CD4-positive, alpha-beta T cell treated with Interleukin-10 for 1 hour (primary cell): ENCODE results near the gene TREH.
A peak's percentile ranks its signal among the peaks of the same experiment; 100 is the strongest.
"Not testable (repeated sequence)": the region's sequence is repeated elsewhere in the genome, so short reads cannot be mapped to it uniquely, and the experiment has no call there.

Experiments used
- DNase-seq: peaks from one replicate; pipeline ENCODE4 v3.0.0-alpha.2; 2020

TREH gene

DNA sequence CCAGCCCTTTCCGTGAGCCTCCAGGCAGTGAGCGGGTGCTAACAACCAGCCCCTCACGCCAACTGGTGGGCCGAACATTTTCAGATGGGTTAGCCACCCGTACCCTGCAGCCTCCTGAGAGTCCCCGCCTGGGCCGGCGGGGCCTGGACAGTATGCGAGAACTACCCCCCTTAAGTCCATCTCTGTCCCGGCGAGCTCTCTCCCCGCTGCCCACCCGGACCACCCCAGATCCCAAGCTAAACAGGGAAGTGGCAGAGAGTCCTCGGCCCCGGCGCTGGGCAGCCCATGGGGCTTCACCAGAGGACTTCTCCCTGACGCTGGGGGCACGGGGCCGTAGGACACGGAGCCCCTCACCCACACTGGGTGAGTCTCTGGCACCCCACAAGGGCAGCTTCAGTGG lies 51.4 kb downstream of the TREH start:
- DNase-seq: no peak

DNA sequence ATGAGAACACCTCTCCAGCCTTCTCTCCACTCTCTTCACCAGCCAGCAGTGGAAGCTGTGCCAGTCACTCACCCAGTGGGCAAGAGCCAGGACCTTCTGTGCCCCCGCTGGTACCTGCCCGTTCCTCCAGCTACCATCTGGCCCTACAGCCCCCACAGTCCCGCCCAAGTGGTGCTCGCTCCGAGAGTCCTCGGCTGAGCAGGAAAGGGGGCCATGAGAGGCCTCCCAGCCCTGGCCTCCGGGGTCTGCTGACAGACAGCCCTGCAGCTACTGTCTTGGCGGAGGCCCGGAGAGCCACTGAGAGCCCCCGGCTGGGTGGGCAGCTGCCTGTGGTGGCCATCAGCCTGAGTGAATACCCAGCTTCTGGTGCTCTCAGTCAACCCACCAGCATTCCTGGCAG lies 51.9 kb downstream of the TREH start:
- no peak for DNase-seq

GRCh38 chr11:118625976-118626375 lies 53.5 kb downstream of the TREH start:
- no peak for DNase-seq

DNA sequence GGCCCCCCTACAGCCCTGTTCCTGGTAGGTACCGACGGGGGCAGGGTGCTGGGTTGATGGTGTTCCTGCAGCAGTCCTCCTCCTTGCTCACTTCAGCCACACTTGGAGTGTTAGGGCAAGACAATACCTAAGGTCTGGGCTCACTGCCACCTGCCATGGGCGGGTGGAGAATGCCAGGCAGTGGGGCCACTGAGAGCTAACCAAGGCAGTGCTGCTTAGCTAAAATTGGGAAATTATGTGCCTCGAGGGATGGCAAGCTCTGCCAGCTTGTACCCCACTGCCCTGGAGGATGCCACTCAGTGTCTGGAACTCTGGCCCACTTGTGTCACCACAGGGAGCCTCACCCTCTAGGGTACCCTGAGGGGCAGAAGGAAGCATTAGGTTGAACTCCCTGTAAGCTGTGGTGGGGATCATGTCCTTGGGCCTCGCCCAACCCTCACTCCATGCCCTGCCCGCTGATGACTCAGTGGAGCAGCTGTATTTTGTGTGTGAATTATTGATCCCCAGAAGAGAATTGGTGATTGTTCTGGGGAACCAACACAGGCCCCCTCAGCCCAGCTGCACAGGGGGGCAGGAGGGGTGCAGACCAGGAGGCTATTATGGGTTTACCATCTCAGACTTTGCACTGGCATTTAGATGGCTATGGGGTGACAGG lies 54.3 kb downstream of the TREH start:
- DNase-seq: no peak

DNA sequence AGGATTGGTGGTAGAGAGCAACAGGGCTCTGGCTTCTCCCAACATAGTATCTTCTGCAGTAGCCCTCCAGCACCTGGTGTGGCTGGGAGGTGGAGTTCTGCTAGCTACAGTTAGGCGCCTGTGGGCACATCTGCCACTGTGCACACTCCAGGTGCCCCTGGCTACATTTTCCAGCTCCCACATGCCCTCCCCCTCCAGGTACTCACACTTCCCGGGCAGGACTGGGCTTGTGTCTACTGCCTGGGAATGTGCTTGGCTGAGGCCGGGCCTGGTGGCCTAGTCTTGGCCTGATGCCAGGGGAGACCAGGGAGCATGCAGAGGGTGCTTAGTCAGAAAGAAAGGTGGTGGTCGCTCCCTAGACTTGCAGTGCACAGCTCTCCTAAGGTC lies 56.2 kb downstream of the TREH start:
- no peak for DNase-seq

- DNase-seq: no peak
Measured at GRCh38 chr11:118622376-118623268, 56.8 kb downstream of the TREH start.

- no peak for DNase-seq
Measured at GRCh38 chr11:118621784-118622375, 57.6 kb downstream of the TREH start.

- DNase-seq: peak; percentile 16
Measured at GRCh38 chr11:118621071-118621783, 58.2 kb downstream of the TREH start.

GRCh38 chr11:118620529-118621070 lies 58.9 kb downstream of the TREH start:
- no peak for DNase-seq

DNA sequence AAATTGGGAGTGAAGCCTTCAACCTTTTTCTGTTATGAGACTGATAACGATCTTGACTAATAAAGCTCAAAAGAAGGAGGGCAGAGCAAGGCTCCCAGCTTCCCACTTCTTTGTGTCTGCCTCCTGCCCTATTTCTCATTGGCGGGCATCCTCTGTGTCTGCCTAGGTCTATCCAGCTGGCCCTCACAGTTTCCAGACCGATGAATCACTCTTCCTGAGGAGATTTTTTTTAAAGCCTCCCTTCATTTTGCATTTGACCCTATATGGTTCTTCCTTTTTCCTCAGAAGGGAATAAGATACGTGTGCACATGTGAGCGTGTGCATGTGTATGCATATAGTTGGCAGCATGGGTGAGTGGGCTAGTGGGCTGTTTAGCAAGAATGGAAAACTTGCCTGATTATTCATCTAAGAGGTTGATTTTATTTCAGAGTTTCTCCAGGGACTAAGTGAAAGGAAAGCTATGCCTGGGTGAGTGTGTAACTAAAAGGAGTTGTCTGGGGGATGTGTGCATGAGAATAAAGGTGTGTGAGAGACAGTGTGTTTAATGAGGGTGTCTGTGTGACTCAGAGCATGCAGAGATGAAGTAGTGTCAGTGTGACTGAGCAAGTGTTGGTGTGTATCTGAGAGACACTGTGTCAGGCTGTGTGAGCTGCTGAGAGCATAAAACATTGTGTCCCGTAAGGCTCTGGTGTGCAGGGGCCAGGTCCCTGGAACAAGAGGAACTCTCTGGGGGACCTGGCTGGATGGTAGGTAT lies 59.8 kb downstream of the TREH start:
- DNase-seq: no peak

GRCh38 chr11:118618991-118619375 lies 60.5 kb downstream of the TREH start:
- no peak for DNase-seq

GRCh38 chr11:118618115-118618990 lies 61.1 kb downstream of the TREH start:
- no peak for DNase-seq

DNA sequence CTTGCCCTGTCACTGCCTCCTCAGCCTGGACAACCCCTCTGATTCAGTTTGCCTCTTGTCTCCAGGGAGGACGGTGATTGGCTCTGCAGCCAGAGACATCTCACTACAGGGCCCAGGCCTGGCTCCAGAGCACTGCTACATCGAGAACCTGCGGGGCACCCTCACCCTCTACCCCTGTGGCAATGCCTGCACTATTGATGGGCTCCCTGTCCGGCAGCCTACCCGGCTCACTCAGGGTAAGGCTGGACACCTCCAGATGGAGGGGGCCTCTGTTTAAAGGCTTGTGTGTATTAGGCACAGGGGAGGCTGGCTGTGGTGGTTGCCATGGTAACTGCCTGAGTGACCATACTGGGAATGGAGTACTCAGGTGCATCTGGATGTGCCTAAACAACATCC lies 63.5 kb downstream of the TREH start:
- no peak for DNase-seq

- no peak for DNase-seq
Measured at GRCh38 chr11:118615282-118615975, 64.0 kb downstream of the TREH start.

DNA sequence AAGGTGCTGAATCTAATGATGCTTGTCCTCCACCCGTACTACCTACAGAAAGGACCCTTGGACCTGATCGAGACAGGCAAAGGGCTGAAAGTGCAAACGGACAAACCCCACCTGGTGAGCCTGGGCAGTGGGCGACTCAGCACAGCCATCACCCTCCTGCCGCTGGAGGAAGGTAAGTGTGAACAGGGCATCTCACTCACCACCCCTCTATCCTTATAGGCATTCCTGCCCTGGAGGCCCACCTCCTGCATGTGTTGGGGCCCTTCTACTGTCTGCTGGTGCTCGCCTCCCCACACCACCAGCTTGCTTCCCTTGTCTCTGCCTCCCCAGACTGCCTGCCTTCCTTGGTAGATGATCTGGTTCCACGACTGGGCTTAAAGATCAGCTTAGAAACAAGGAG lies 64.9 kb downstream of the TREH start:
- no peak for DNase-seq

- DNase-seq: no peak
Measured at GRCh38 chr11:118612378-118612777, 67.1 kb downstream of the TREH start.

GRCh38 chr11:118611433-118611795 lies 68.0 kb downstream of the TREH start:
- not testable (repeated sequence) for DNase-seq

DNA sequence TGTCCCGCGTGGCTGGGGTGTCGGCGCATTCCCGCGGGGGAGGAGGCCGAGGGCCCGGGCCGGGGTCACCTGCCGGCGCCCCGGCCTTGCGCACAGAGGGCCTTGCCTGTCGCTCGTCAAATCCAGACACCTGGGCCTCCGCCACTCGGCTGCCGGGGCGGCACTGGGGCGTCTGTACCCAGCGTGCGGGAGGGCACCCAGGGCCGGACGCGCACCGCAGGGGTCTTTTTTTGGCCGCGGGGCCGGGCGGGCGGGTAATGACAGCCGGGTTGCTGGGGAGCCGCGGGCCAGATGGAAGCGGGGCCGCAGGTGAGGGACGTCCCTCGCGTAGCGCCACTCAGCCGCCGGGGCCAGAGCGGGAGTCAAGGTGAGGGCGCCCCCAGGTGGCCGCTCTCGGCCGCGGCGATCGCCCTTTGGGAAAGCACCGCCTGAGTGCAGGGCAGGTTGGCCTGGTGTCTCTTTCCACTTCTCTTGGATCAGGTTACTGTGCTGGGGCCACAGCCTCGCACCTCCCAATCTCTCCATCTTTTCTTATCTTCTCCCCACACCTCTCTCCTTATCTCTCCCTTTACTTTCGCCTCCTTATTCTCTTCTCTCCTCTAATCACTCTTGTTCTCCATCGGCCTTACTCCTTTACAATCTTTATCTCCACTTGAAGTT lies 68.5 kb downstream of the TREH start:
- peak; percentile 88 for DNase-seq

DNA sequence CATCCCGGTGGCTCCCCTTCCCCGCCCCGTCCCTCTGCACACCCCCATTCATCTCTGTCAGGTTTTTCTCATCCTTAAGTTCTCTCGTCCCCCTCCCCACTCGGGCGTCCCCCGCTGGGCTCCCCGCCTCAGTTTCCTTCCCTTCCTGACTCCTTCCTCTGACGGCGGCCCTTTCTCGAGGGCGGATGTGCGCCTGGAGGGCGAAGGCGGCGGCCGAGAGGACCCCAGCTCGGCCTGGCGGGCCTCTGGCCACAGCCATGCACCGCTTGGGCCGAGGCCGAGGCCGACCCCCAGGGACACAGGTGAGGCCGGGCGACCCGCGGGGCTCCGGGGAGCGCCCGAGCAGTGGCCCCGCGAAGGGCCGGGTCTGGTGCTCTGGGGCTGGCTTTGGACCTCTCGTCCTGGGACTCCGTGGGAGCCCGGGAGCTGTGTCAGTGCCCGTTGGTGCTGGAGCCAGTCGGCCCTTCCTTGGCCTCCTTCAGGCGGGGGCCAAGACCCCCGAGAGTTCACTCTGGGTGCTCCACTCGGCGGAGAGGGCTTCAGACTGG lies 69.2 kb downstream of the TREH start:
- peak; percentile 7 for DNase-seq
